Measurements from ENCODE around the gene P3H4. TPM values are rescaled to one million over a fixed set of nuclear protein-coding genes. Genes with fewer than 3 reads are reported as not detected.

The P3H4 gene
- total RNA-seq, 1 donor from 2014 or later: 3.4 TPM

- intact Hi-C loops (cut with micrococcal nuclease): no loop called here
Observed at GRCh38 chr17:41773731-41774193, 38.0 kb downstream of the P3H4 start.

- intact Hi-C loops (cut with micrococcal nuclease): no loop called here
Observed at GRCh38 chr17:41773190-41773588, 38.6 kb downstream of the P3H4 start.

- intact Hi-C loops (cut with micrococcal nuclease): no loop called here
Observed at GRCh38 chr17:41772586-41773189, 39.1 kb downstream of the P3H4 start.

GRCh38 chr17:41772218-41772585 lies 39.5 kb downstream of the P3H4 start:
- intact Hi-C loops (cut with micrococcal nuclease): no loop called here

- intact Hi-C loops (cut with micrococcal nuclease): no loop called here
Observed at GRCh38 chr17:41771389-41772206, 40.2 kb downstream of the P3H4 start.

GRCh38 chr17:41769985-41770384 lies 41.8 kb downstream of the P3H4 start:
- intact Hi-C loops (cut with micrococcal nuclease): no loop called here

GRCh38 chr17:41769346-41769862 lies 42.3 kb downstream of the P3H4 start:
- intact Hi-C loops (cut with micrococcal nuclease): no loop called here

GRCh38 chr17:41768682-41769288 lies 43.0 kb downstream of the P3H4 start:
- intact Hi-C loops (cut with micrococcal nuclease): no loop called here

- intact Hi-C loops (cut with micrococcal nuclease): no loop called here
Observed at GRCh38 chr17:41767324-41768042, 44.3 kb downstream of the P3H4 start.

GRCh38 chr17:41766135-41766534 lies 45.6 kb downstream of the P3H4 start:
- intact Hi-C loops (cut with micrococcal nuclease): no loop called here

- intact Hi-C loops (cut with micrococcal nuclease): no loop called here
Observed at GRCh38 chr17:41763327-41763726, 48.4 kb downstream of the P3H4 start.

- intact Hi-C loops (cut with micrococcal nuclease): no loop called here
Observed at GRCh38 chr17:41762841-41763240, 48.9 kb downstream of the P3H4 start.

- intact Hi-C loops (cut with micrococcal nuclease): no loop called here
Observed at GRCh38 chr17:41762391-41762790, 49.4 kb downstream of the P3H4 start.

GRCh38 chr17:41760878-41761277 lies 50.9 kb downstream of the P3H4 start:
- intact Hi-C loops (cut with micrococcal nuclease): no loop called here

GRCh38 chr17:41758601-41759000 lies 53.1 kb downstream of the P3H4 start:
- intact Hi-C loops (cut with micrococcal nuclease): no loop called here

GRCh38 chr17:41754066-41754465 lies 57.7 kb downstream of the P3H4 start:
- intact Hi-C loops (cut with micrococcal nuclease): no loop called here

Other genes with a start within 250 kb of the P3H4 start
- gene KRT9, start 239.9 kb downstream of the P3H4 start, total RNA-seq: not detected in 2 replicates
- gene KRT14, start 225.1 kb downstream of the P3H4 start, total RNA-seq: not detected in 2 replicates
- gene KRT16, start 199.2 kb downstream of the P3H4 start, total RNA-seq: not detected in 2 replicates
- gene KRT17, start 187.4 kb downstream of the P3H4 start, total RNA-seq: 0.54 and 0.59 TPM in 2 replicates
- 833 and 842 TPM in 2 replicates for gene EIF1, start 123.1 kb downstream of the P3H4 start, total RNA-seq
- not detected in 2 replicates for gene GAST, start 99.6 kb downstream of the P3H4 start, total RNA-seq
- gene HAP1, start 77.3 kb downstream of the P3H4 start, total RNA-seq: 0.05 TPM in 2 replicates
- 0.10 and 0.20 TPM in 2 replicates for gene JUP, start 25.2 kb downstream of the P3H4 start, total RNA-seq
- 0.51 TPM in 1 of 2 replicates, not detected in the other for gene FKBP10, start 1.1 kb upstream of the P3H4 start, total RNA-seq
- 24.3 and 24.9 TPM in 2 replicates for gene NT5C3B, start 24.3 kb upstream of the P3H4 start, total RNA-seq
- not detected in 2 replicates for gene KLHL10, start 25.9 kb upstream of the P3H4 start, total RNA-seq
- gene KLHL11, start 53.5 kb upstream of the P3H4 start, total RNA-seq: 15.5 TPM in 2 replicates
- gene ACLY, start 107.0 kb upstream of the P3H4 start, total RNA-seq: 159 and 165 TPM in 2 replicates
- gene ODAD4, start 118.7 kb upstream of the P3H4 start, total RNA-seq: 0.47 and 0.49 TPM in 2 replicates
- gene CNP, start 154.8 kb upstream of the P3H4 start, total RNA-seq: 98.4 and 99.3 TPM in 2 replicates
- gene DNAJC7, start 205.5 kb upstream of the P3H4 start, total RNA-seq: 103 and 119 TPM in 2 replicates
- 29.1 and 29.4 TPM in 2 replicates for gene NKIRAS2, start 208.1 kb upstream of the P3H4 start, total RNA-seq
- gene C17orf113, start 238.7 kb upstream of the P3H4 start, total RNA-seq: 0.10 TPM in 2 replicates